Kasumi-1 (cell line): Measurements from ENCODE around the gene CDH4.

ENCODE experiments used
- DNase-seq, 2 experiments: peaks; one replicate each; lab custom pipeline; 2025; lab: John Stamatoyannopoulos, UW

The CDH4 gene

DNA sequence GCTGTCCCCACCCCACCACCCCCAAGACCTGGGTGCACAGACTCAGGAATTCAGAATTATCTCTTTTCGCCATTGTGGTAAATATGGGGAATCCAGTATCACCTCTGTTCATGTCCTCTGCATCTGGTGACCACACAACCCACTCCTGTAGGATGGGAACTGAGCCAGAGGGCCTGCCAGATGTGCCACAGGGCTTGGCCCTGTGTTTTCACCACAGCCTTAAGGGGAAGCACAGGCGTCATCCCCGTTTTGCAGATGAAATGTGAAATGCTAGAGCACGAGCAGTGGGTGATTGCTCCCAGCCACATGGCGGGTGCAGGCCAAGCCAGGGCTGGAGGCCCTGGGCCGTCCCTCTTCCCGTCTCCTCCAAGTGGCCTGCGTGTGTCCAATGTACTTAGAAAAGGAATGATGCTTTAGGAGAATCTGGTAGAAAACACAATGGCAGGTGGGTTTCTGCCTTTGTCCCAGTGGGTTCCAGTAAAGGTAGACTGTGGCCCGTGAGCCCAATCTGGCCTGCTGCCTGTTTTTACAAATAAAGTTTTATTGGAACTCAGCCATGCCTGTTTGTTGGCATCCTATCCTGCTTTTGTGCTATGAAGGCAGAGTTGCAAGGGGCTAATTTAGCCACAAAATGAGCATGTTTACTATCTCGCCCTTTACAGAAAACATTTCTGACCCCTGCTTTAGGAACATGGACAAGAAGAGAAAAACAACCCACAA is 309.2 kb downstream of the CDH4 start:
- DNase-seq = no peak

DNA sequence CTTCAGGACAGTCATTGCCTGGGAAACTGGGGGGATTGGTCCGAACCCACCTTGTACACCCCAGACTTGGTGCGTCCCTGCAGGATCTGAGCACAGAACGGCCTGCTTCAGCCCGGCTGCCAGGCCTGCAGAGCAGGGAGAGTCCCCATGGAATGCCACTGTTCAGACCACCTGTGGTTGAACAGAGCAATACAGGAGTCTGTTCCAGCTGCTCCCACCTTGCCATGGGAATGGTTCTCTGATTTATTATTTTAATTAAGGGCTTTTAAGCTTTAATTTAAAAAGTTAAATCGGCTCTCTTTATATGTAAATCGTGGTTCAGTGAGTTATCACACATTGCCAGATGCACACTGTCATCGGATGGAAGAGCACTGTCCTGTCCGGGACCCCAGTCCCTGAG is 310.4 kb downstream of the CDH4 start:
- DNase-seq = no peak

DNA sequence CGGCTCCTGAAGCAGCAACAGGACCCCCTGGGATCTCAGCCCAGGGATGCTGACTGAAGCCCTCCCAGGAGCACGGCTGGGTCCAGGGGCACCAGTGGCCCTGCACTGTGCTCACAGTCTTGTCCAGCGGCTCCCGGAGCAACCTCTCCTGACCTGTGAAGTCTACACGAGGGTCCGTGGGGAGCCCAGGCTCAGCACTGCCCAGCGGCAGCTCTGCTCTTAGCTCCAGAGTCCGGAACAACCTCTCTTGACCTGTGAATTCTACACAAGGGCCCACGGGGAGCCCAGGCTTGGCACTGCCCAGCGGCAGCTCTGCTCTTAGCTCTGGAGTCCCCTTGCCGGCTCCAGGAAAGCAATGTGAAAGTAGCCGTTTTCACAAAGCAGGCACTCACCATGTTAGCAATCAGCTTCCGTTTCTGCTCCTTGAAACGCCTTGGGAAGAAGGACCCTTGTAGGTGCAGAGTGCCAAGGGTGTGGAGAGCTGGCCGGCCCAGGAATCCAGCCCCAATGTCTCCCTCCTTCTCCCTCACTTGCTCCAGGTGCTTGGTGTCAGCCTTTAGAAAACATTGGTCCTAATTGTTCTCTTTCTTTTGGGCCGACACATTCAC is 310.9 kb downstream of the CDH4 start:
- no peak for DNase-seq

DNA sequence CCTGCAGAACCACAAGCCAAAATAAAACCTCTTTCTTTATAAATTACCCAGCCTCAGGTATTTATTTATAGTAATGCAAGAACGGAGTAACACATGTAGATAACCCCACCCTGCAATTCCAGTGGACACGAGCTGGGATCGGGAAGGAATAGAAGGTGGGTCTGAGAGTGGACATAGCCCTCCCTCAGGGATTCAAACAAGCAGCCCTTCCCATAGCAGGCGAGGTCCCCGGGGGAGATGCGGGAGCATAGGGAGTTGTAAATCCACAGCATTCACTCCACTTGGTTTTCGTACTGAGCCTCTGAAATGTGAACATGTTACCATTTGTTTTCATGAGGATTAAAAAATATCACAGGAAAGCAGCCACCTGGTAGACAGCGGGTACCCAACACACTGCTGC is 312.6 kb downstream of the CDH4 start:
- no peak for DNase-seq

DNA sequence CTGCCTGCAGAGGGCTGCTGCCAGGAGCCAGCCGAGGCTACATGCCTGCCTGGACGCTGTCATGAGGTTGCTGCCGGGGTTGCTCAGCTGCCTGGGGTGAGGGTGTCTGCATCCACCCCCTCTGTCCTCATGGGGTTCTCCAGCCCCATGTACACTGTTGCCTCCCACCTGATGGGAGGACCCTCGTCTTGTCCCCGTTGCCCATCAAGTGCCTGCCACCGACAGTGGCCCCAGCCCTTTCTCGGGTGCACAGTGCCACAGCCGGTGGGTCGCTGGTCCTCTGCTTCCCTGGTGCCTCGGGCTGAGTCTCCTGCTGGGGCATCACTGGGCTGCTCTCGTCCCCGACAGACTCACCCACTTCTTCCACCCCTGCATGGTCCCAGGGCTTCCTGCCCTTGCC is 313.7 kb downstream of the CDH4 start:
- no peak for DNase-seq

DNA sequence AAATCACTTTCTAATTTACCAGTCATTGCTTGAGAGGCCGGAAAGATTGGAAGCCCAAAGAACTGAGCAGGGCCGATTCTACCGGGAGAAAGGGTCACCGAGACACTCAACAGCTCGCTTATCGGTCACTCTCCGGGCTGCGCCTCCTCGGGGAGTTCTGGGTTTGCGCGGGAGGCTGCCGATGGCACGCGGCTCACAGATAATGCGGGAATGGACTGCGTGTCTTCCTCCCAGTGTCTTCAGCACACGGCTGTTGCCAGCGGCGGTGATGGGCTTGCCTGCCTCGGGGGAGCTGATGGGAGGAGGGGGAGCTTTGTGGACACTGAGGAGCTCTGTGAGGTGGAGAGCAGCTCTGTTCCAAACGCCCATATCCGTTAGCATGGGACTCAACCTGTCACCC is 314.6 kb downstream of the CDH4 start:
- DNase-seq = no peak

DNA sequence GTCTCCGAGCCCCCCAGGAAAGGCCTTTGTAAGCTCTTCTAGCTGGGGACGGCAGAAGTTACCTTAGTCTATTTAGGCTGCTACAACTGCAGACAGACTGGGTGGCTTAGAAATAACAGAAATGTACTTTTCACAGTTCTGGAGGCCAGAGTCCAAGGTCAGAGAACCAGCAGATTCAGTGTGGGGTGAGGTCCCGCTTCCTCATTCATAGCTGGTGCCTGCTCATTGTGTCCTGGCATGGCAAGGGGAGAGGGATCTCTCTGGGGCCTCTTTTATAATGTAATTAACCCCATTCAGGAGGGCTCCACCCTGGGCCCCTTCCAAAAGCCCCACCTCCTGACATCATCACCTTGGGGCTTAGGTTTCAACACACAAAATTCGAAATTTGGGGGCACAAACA is 315.1 kb downstream of the CDH4 start:
- DNase-seq = no peak

DNA sequence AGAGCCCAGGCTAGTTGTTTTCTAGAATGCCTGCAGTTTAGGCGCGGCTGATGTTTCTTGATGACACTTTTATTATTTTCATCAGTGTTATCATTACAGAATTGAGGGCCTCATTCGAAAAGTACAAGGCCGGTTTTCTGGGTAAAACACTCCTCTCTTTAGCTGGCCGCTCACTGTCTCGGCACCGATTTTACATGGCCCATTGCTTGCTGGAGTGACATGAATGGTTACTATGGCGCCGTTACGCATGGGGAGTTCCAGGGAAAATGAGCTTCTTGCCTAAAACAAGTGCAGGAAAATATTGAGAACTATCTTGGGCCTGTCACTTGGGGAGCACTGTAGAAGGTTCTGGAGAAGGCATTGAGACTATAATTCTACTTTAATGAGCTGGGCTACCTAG is 317.8 kb downstream of the CDH4 start:
- no peak for DNase-seq

DNA sequence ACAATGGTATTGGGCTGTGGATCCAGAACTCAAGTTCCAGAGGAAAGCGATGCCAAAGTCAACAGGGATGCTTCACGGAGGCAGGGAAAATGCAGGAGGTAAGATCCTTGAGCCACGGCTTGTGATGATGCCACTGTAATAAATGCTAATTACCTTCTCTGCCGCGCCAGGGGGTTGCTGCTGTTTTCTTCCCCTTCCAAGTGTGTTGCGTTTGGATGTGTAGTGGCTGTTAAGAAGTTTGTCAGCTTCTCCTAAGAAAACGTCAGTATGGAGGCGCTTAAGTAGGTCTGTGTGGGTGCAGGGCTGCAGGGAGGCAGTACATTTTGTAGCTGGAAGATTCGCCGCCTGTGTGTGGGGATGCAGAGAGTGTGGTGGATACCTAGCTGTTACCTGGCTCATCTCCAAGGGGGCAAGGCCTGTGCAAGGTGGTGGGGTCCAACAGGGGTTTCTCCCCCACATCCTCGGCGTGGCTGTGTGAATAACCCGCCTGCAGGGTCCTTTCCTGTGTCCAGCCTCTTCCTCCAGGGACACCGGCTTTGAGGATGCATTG is 318.7 kb downstream of the CDH4 start:
- no peak for DNase-seq

DNA sequence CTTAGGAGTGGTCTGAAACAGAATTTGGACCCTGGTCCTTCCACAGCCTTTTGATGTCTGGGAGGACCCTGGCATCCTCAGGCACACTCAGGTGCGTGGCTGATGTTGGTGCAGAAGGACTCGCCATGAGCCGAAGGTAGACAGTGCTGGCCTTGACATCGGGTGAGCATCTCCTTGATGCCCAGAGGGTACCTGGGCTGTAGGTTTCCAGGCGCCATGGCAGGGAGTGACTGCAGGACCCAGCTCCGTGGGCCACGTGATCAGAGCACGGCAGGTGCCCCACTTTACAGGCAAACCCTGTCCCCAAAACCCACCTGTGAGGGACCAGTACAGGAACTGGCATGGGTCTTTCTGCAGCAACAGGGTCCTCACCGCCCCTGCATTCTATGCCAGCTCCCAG is 319.2 kb downstream of the CDH4 start:
- no peak for DNase-seq

DNA sequence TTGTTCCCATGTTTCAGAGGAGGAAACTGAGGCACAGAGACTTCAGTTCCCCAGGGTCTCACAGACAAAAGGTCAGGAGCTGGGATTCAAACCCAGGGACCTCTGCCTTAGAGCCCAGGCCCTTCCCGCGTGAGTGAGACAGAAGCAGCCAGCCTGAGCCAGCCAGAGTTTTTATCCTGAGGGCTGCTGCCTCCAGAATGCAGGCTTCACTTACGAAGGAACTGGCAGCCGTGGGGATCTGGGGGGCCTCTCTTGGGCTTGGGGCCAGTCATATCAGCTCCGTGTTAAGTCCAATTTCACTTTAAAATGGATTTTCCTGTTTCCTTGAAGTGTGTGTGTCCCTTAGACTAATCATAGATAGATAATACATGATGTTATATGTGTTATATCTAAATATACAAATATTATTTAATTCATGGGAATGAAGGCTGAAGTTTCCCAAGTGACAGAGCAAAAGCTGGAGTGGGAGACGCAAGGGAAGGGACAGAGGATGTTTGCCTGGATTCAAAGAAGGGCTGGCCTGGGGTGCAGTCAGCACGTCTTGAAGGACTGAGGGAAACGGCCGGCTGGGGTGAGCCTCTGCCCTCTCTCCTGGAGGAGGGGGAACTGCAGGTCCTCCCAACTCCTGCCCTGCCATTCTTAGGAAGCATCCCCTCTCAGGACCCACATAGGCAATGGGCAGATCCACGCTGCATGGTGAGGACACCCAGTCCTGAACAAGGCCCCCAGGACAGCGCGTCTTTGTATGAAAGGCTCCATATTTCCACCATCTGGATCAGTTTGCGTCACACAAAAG is 320.1 kb downstream of the CDH4 start:
- no peak for DNase-seq

DNA sequence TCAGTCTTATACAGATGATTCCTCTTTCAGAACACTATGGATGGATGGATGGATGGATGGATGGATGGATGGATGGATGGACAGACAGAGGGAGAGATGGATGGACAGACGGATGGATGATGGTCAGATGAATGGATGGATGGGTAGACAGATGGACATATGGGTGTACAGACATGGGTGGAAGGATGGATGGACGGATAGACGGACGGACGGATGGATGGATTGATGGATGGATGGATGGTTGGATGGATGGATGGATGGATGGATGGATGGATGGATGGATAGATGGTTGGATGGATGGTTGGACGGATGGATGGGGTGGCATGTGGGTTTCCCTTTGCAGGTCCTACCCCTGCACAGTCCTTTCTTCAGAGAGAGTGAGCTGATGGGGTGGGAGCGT is 320.7 kb downstream of the CDH4 start:
- DNase-seq = no peak

DNA sequence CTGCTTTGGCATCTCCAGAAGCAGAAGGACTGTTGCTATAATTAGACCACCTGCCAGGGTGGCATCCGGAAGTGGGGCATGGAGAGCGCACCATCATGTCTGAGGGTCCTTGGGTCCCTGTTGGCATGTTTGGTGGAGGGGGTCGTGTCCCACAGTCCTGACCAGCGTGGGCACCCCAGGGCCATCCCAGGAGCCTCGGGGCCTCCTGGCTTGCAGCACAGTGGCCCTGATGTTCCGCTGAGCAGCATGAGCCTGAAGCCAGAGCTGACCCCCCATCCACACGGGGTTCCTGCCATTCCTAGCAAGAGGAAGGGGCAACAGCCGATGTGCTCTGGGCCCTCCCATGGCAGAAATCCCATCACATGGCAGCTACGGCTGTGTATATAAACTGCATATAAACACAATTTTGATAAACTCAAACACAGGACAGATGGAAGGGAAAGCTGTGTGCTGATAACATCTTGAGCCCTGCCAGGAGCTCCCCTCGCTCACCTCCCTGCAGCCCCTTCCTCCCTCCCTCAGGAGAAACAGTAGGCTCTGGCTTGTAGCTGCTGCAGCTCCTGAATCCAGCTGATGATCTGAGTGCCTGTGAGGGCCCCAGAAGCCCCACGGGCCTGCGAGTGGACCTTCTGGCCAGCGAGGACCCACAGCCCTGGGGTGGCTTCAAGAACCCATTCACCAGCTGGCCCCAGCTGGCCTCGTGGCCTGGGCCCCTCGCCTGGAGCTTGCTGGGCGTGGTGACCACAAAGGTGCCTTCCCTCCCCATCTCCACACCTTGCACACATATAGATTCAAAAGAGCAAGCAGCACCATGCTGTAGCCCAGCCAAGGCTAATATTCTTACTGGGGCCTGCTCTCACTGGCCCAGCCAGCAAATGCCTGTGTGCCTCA is 321.6 kb downstream of the CDH4 start:
- DNase-seq = no peak

DNA sequence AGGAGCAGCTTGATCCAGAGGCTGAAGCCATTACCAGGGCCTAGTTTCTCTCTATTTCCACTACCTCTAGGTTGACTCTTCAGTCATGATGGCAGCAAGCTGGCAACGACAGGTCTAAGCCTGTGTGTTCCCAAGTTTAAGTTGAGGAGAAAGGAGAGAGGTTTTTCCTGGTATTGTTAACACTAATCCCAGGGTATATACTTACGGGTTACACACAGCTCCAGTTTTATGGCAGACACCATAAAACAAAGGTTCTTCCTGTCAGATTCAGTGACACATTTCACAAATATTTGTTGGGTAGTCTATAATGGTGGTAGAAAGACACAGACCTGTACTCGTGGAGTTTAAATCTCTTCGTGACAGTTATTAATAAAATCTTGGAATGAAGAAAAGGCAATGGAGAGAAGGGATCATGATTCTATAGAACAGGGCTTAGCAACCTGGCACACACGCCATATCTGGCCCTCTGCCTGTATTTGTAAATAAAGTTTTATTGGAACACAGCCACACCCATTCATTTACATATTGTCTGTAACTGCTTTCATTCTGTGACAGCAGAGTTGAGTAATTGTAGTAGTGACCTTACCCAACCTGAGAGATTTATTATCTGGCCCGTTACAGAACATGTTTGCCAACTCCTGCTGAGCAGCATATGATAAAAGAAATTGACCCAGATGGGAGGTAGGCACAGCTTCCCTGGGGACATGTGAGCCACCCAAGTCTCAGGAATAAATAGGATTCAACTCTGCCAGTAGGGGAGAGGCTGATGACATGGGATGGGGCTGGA is 323.3 kb downstream of the CDH4 start:
- DNase-seq = no peak

DNA sequence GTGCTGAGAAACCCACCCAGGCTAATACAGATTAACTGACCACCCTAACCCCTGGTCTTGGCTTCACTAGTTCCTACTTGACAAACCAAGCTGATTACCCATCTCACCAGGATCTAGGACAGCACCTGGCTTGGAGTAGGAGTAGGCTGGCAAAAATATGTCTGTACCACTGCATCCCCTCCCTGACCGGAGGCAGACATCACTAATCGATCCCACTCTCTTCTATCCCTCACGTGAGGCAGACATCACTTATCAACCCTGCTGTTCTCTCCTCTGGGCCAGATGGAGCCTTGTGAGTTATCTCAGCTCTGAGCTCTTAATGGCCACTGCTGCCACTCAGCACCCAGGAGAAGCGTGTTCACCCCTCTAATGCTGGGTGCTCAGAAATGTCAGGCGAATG is 324.3 kb downstream of the CDH4 start:
- DNase-seq = no peak

DNA sequence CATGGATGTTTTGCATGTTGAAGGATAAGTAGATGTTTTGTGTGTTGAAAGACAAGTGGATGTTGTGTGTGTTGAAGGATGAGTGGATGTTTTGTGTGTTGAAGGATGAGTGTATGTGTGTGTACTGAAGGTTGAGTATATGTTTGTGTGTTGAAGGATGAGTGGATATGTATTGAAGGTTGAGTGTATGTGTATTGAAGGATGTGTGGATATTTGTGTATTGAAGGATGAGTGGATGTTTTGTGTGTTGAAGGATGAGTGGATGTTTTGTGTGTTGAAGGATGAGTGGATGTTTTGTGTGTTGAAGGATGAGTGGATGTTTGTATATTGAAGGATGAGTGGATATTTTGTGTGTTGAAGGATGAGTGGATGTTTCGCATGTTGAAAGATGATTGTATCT is 325.0 kb downstream of the CDH4 start:
- DNase-seq = no peak

DNA sequence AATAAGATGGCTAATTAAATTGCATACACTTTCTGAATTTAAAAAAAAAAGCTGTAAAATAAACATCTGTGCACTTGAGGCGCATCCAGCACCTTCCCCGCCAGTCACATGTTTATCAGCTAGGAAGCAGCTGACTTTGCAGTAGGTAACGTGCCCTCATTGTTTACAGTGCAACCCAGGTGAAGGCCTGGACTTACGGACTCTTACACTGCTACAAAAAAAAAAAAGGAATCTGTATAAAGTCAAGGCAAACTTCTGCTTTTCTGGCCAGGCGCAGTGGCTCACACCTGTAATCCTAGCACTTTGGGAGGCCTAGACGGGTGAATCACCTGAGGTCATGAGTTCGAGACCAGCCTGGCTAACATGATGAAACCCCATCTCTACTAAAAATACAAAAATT is 327.8 kb downstream of the CDH4 start:
- DNase-seq = no peak

DNA sequence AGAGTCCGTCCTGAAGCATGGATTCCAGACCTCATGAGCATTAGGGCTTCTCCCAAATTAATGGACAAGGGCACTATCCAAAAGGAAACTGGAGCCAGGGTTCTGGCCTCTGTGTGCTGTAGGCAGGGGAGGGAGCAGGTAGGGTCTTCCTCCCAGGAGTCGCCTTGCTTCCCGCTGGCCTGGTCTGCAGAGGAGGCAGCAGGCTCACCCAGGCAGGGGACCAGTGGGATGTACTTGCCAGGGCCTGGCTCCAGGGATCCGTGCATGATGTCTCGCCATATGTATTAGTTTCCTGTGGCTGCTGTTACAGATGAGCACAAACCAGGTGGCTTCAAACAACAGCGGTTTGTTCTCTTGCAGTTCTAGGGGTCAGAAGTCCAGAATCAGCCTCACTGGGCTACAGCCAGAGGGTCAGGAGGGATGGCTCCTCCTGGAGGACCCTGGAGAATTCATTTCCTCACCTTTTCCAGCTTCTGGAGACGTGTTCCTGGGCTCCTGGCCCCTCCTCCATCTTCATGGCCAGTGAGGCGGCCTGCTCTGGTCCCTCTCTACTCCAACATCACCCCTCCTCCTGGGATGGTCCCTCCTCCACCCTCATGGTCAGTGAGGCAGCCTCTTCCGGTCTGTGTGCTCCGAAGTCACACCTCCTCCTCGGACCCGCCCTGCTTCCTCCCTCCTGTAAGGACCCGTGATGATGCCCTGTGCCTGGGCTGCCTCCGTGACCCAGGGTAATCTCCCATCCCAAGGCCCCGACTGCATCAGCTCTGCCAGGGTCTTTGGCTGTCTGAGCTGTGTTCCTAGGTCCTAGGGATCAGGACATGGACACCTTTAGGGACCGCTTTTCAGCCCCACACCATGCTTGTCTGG is 329.1 kb downstream of the CDH4 start:
- no peak for DNase-seq

DNA sequence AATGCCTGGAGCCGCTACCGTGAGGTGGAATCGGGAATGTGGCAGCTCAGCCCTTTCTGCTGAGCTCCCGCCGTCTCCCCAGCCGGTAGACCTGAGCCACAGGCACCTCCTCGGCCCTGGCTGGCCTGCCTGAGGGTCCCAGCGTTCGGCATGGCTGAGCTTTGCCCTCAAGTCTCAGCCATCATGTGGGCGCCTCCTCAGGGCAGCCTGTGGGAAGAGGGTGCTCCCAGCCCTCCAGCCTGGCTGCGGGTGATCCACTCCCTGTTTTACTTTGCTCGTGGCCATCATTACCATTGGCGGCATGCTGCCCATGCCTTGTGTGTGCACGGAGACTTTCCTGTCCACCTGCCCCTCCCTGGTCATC is 329.7 kb downstream of the CDH4 start:
- no peak for DNase-seq

DNA sequence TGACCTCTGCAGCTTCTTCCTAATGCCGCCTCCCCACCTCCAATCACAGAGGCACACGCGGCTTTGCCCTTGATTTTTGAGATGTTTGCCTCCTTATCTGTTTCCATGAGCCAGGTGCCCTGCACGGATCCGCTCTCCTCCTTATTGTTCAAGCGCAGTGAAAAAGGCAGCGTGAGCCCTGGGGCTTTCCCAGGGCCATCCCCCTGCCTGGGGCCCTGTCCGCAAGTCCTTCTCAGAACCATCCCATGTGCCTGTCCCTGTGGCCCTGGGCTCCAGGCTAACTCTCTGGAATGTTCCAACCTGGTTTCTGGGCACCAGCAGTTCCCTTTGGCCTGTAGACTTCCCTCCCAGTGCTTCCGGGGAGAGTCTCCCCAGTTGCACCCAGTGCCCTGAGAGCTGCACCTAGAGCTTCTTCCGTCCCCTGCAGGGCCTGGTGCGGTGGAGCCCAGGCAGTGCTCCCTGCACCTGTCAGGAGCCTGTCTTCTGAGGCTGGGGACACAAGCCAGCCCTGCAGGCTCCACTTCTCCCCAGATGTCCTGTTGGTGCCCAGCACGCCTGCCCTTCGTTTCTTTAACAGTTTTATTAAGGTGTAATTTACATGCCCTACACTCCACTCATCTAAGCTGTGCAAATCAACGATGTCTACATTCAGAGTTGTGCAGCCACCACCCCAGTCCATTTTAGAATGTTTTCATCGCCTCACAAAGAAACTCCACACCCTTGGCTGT is 330.3 kb downstream of the CDH4 start:
- DNase-seq = no peak
